Activated CD8-positive, alpha-beta T cell treated with anti-CD3 and anti-CD28 coated beads for 36 hours (primary cell): ENCODE results near the gene BLOC1S6. TPM values are rescaled to one million over a fixed set of nuclear protein-coding genes. Genes with fewer than 3 reads are reported as not detected.

Experiments
- ATAC-seq: fragments of 200-7000 bp; cut with Tn5 transposase; one replicate; pipeline ENCODE4 v1.10.0; 2021; ENCODE audit warnings: mild to moderate bottlenecking, moderate library complexity
- CTCF ChIA-PET: fragments of 350-600 bp; sonication (Branson Sonifier 250); formaldehyde crosslinking; loops from one replicate; lab custom pipeline; 2021; ENCODE audit warnings: antibody characterized with exemption; lab: Charles Lee
- POLR2A ChIA-PET: fragments of 350-600 bp; sonication (Branson Sonifier 250); formaldehyde crosslinking; loops from one replicate; lab custom pipeline; 2021; ENCODE audit warnings: antibody characterized with exemption; lab: Charles Lee
- DNase-seq: peaks from one replicate; pipeline ENCODE4 v3.0.0-alpha.2; 2020
- H3K27ac Mint-ChIP-seq: one replicate; pipeline ENCODE4 v1.8.0; 2021; ENCODE audit warnings: mild to moderate bottlenecking, mixed read lengths
- H3K27me3 Mint-ChIP-seq: one replicate; pipeline ENCODE4 v1.8.0; 2021; ENCODE audit warnings: mixed read lengths
- H3K36me3 Mint-ChIP-seq: one replicate; pipeline ENCODE4 v1.8.0; 2021; ENCODE audit warnings: low read depth, mixed read lengths
- H3K4me1 Mint-ChIP-seq: one replicate; pipeline ENCODE4 v1.8.0; 2021; ENCODE audit warnings: low read depth, mixed read lengths
- H3K4me3 Mint-ChIP-seq: one replicate; pipeline ENCODE4 v1.8.0; 2021; ENCODE audit warnings: mild to moderate bottlenecking, moderate library complexity, mixed read lengths
- H3K9me3 Mint-ChIP-seq: one replicate; pipeline ENCODE4 v1.8.0; 2021; ENCODE audit warnings: mixed read lengths
- CTCF ChIP-seq: fragments of 200-600 bp; IDR thresholded peaks from one replicate; pipeline ENCODE4 v1.8.0; 2022; ENCODE audit warnings: antibody characterized with exemption, mild to moderate bottlenecking
- intact Hi-C: fragments of 100-400 bp; cut with micrococcal nuclease; formaldehyde crosslinking; loops from one replicate; pipeline ENCODE4 v1.10.0; 2022
- total RNA-seq, 2 experiments: library from RNA; stranded (reverse); gene quantifications; one replicate each; pipeline ENCODE4 v1.2.3, GENCODE V29; 2021

The BLOC1S6 gene
- 10 to 100 TPM; 43.3 to 46.9 TPM for total RNA-seq

GRCh38 chr15:45587095-45587862 is at the start of gene BLOC1S6:
BLOC1S6 (plus strand) TSS chr15:45587379; CDS start chr15:45587444, 65 bp downstream.
- POLR2A ChIA-PET: interaction anchor here (0.6 to 2.2 kb wide), 22 partner anchors 13 to 602 kb away, joined by 3 to 19 read pairs (median 4); partner anchors contain the start of gene SQOR
- H3K36me3 Mint-ChIP-seq: peaks cover 7% of the 10 kb centered on the region
- H3K4me3 Mint-ChIP-seq: peak within 1 kb of the TSS; percentile 99
- no peaks in the 10 kb centered on the region for H3K27me3 Mint-ChIP-seq
- peaks cover 40% of the 10 kb centered on the region for H3K4me1 Mint-ChIP-seq
- no peaks in the 10 kb centered on the region for H3K9me3 Mint-ChIP-seq
- H3K27ac Mint-ChIP-seq: peak within 1 kb of the TSS; percentile 100
- ATAC-seq (peak; percentile 93), DNase-seq (peak; percentile 92)
- no peak for TF ChIP-seq CTCF
- intact Hi-C loops: no loop called here
- CTCF ChIA-PET: interaction anchor here (0.7 to 5.8 kb wide), 14 partner anchors 12 to 188 kb away, joined by 3 to 60 read pairs (median 4); partner anchors contain the start of gene SQOR

- H3K9me3 Mint-ChIP-seq: no peaks in the 10 kb centered on the region
- ATAC-seq: no peak
- no peak for TF ChIP-seq CTCF
- H3K4me3 Mint-ChIP-seq: no peak overlapping the region
- H3K27ac Mint-ChIP-seq: no peak overlapping the region
- H3K36me3 Mint-ChIP-seq: no peaks in the 10 kb centered on the region
- H3K4me1 Mint-ChIP-seq: no peaks in the 10 kb centered on the region
- ChIA-PET POLR2A (interaction anchor here (0.6 kb wide), 1 partner anchor 48 kb away, joined by 3 read pairs; no protein-coding TSS in a partner anchor), CTCF (no interaction called here)
- no peak for DNase-seq
- intact Hi-C loops: no loop called here
- no peaks in the 10 kb centered on the region for H3K27me3 Mint-ChIP-seq
Measured at GRCh38 chr15:45539680-45540079, 47.5 kb upstream of the BLOC1S6 start.

GRCh38 chr15:45540531-45540930 is 46.6 kb upstream of the BLOC1S6 start:
- ATAC-seq (no peak), DNase-seq (no peak)
- TF ChIP-seq CTCF: no peak
- ChIA-PET POLR2A (no interaction called here), CTCF (no interaction called here)
- no peaks in the 10 kb centered on the region for H3K36me3 Mint-ChIP-seq
- no peaks in the 10 kb centered on the region for H3K27me3 Mint-ChIP-seq
- intact Hi-C loops: no loop called here
- H3K4me1 Mint-ChIP-seq: no peaks in the 10 kb centered on the region
- H3K4me3 Mint-ChIP-seq: no peak overlapping the region
- no peaks in the 10 kb centered on the region for H3K9me3 Mint-ChIP-seq
- H3K27ac Mint-ChIP-seq: no peak overlapping the region

GRCh38 chr15:45543051-45543450 is 44.1 kb upstream of the BLOC1S6 start:
- Mint-ChIP-seq H3K27me3 (peaks cover 1% of the 10 kb centered on the region), H3K36me3 (no peaks in the 10 kb centered on the region), H3K4me3 (no peak overlapping the region), H3K27ac (no peak overlapping the region), H3K9me3 (no peaks in the 10 kb centered on the region), H3K4me1 (no peaks in the 10 kb centered on the region)
- ChIA-PET CTCF (no interaction called here), POLR2A (no interaction called here)
- TF ChIP-seq CTCF: no peak
- intact Hi-C loops: no loop called here
- no peak for DNase-seq
- no peak for ATAC-seq
